ENCODE results near the gene MYADML2.

- no peak for TF ChIP-seq CTCF (conservative IDR thresholded peaks at IDR 0.05; ENCODE audit: low read length)
- no peak for TF ChIP-seq EZH2phosphoT487 (IDR thresholded peaks at IDR 0.05; ENCODE audit: borderline replicate concordance, low read depth, low read length)
Measured at GRCh38 chr17:81942167-81942553, 4.9 kb downstream of the MYADML2 start.
